ENCODE measurements around the gene SAMD15. TPM values are rescaled to one million over a fixed set of nuclear protein-coding genes. Genes with fewer than 3 reads are reported as not detected.

The SAMD15 gene
- total RNA-seq, 1 donor from 2014 or later = 2.0 TPM

DNA sequence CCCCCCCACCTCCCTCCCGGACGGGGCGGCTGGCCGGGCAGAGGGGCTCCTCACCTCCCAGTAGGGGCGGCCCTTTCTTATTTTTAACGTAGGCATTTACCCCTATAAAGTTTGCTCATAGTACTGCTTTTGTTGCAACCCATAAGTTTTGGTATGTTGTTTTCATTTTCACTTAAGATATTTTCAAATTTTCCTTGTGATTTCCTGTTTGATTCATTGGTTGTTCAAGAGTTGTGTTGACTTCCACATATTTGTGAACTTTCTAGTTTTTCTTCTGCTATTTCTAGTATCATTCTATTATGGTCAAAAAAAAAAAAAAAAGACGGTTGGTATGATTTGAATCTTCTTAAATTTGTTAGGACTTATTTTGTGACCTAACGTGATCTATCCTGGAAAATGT, 39.7 kb downstream of the SAMD15 start:
- TF ChIP-seq, protein P1, sequence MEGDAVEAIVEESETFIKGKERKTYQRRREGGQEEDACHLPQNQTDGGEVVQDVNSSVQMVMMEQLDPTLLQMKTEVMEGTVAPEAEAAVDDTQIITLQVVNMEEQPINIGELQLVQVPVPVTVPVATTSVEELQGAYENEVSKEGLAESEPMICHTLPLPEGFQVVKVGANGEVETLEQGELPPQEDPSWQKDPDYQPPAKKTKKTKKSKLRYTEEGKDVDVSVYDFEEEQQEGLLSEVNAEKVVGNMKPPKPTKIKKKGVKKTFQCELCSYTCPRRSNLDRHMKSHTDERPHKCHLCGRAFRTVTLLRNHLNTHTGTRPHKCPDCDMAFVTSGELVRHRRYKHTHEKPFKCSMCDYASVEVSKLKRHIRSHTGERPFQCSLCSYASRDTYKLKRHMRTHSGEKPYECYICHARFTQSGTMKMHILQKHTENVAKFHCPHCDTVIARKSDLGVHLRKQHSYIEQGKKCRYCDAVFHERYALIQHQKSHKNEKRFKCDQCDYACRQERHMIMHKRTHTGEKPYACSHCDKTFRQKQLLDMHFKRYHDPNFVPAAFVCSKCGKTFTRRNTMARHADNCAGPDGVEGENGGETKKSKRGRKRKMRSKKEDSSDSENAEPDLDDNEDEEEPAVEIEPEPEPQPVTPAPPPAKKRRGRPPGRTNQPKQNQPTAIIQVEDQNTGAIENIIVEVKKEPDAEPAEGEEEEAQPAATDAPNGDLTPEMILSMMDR (IDR thresholded peaks at IDR 0.05; ENCODE audit: unreplicated experiment) = no peak

DNA sequence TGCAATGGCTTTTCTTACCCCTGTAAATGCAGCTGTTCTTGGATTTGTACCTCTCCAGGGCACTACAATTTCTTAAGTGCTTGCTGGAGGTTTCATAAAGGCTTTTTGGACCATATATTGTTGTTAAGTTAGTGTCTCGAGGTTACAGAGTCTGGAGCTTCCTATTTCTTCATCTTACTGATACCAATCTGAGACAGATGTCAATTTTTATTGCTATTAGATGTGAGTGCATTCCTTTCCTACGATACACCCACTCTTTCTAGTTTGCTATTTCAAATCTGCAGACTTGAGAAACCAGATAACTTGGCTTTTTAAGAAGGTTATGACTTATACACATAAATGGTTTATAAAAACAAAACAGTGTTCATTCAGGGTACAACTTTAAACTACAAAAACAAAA, 44.0 kb downstream of the SAMD15 start:
- DNase-seq (ENCODE audit: low spot score in 2 of 2, unreplicated experiment in 2 of 2) = no peak
- TF ChIP-seq, protein P1 (IDR thresholded peaks at IDR 0.05; ENCODE audit: unreplicated experiment) = no peak
- Mint-ChIP-seq H3K27me3 (ENCODE audit: low read depth) (no peaks in the 10 kb centered on the region), H3K4me1 (no peaks in the 10 kb centered on the region), H3K27ac (no peak overlapping the region), H3K9me3 (peaks cover 28% of the 10 kb centered on the region), H3K36me3 (peaks cover 58% of the 10 kb centered on the region), H3K4me3 (no peak overlapping the region)

More for the DNA sequence above, 39.7 kb downstream of the SAMD15 start:
- Mint-ChIP-seq H3K9me3 (peaks cover 28% of the 10 kb centered on the region), H3K36me3 (peaks cover 26% of the 10 kb centered on the region), H3K4me1 (no peaks in the 10 kb centered on the region), H3K27me3 (ENCODE audit: low read depth) (no peaks in the 10 kb centered on the region), H3K27ac (no peak overlapping the region), H3K4me3 (no peak overlapping the region)
- DNase-seq (ENCODE audit: low spot score in 2 of 2, unreplicated experiment in 2 of 2) = no peak

DNA sequence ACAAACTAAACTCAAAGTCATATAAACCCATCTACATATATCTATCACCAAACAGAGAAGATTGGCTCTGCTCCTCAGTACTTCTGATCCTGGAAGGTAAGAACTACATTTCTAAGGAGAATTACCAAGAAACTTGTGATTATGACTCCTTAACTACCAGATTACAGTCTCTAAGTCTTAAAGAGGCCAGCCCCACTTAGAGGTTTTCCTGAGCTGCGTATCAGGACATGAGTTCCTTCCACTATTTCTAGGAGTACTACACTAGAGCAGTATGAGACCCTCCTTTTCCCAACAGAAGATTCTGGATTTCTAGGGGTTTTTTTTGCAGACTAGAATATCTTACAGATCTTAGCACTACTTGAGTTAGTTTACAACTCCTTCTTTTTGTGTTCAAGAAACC, 46.2 kb downstream of the SAMD15 start, which contains the start of gene NOXRED1:
Gene NOXRED1, minus strand, starts transcription at position 101 of the 400 bp plus-strand sequence. CDS start 634 bp downstream, outside the sequence.
- Mint-ChIP-seq H3K4me3 (no peak within 1 kb of the TSS), H3K27ac (no peak within 1 kb of the TSS), H3K27me3 (ENCODE audit: low read depth) (no peaks in the 10 kb centered on the region), H3K4me1 (no peaks in the 10 kb centered on the region), H3K36me3 (peaks cover 76% of the 10 kb centered on the region), H3K9me3 (peaks cover 17% of the 10 kb centered on the region)
- TF ChIP-seq, protein P1 (IDR thresholded peaks at IDR 0.05; ENCODE audit: unreplicated experiment) = no peak
- no peak for DNase-seq (ENCODE audit: low spot score in 2 of 2, unreplicated experiment in 2 of 2)

GRCh38 chr14:77424862-77425261, 47.7 kb downstream of the SAMD15 start:
- Mint-ChIP-seq H3K4me1 (no peaks in the 10 kb centered on the region), H3K4me3 (no peak overlapping the region), H3K27ac (no peak overlapping the region), H3K36me3 (peaks cover 82% of the 10 kb centered on the region), H3K27me3 (ENCODE audit: low read depth) (no peaks in the 10 kb centered on the region), H3K9me3 (peaks cover 9% of the 10 kb centered on the region)
- TF ChIP-seq, protein P1 (IDR thresholded peaks at IDR 0.05; ENCODE audit: unreplicated experiment) = no peak
- DNase-seq (ENCODE audit: low spot score in 2 of 2, unreplicated experiment in 2 of 2) = no peak

DNA sequence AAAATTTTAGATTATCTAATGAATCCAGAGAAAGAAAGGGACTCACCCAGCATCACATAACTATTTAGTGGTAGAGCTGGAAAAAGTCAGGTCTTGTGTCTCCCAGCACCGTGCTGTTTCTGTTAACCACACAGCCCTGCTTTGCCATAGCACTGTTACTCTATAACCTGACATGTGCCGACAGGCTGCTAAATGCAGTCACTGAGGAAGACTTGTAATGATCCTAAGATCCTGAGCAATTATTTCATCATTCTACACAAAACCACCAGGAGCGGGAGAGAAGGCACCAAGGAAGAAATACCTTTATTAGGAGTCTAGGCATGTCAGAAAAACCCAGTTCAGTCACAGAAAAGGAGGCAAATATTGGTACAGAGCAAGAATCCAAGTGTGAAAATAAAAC, 49.2 kb downstream of the SAMD15 start:
- H3K36me3 Mint-ChIP-seq = peaks cover 79% of the 10 kb centered on the region
- TF ChIP-seq, protein P1 (IDR thresholded peaks at IDR 0.05; ENCODE audit: unreplicated experiment) = no peak
- no peaks in the 10 kb centered on the region for H3K9me3 Mint-ChIP-seq
- no peak overlapping the region for H3K4me3 Mint-ChIP-seq
- no peak overlapping the region for H3K27ac Mint-ChIP-seq
- no peaks in the 10 kb centered on the region for H3K27me3 Mint-ChIP-seq (ENCODE audit: low read depth)
- H3K4me1 Mint-ChIP-seq = no peaks in the 10 kb centered on the region
- DNase-seq (ENCODE audit: low spot score in 2 of 2, unreplicated experiment in 2 of 2) = no peak

GRCh38 chr14:77436042-77436441, 58.9 kb downstream of the SAMD15 start:
- Mint-ChIP-seq H3K9me3 (no peaks in the 10 kb centered on the region), H3K4me1 (no peaks in the 10 kb centered on the region), H3K27ac (no peak overlapping the region), H3K27me3 (ENCODE audit: low read depth) (no peaks in the 10 kb centered on the region), H3K4me3 (no peak overlapping the region), H3K36me3 (peaks cover 44% of the 10 kb centered on the region)
- TF ChIP-seq, protein P1 (IDR thresholded peaks at IDR 0.05; ENCODE audit: unreplicated experiment) = no peak
- DNase-seq (ENCODE audit: low spot score in 2 of 2, unreplicated experiment in 2 of 2) = no peak

All from mesothelial cell of epicardium (in vitro differentiated cells).